ENCODE results near the gene ZNF665.
A peak's percentile ranks its signal among the peaks of the same experiment; 100 is the strongest.
"Not testable (repeated sequence)": the region's sequence is repeated elsewhere in the genome, so short reads cannot be mapped to it uniquely, and the experiment has no call there.

The ZNF665 gene

GRCh38 chr19:53192771-53193534, at the start of gene ZNF665:
ZNF665 (minus strand) TSS chr19:53193358; CDS start chr19:53182898, 10,460 bp downstream.
- DNase-seq (ENCODE audit: low spot score): peak; percentile 90

GRCh38 chr19:53237114-53237777, 44.1 kb upstream of the ZNF665 start:
- DNase-seq (ENCODE audit: low spot score): no peak

- DNase-seq (ENCODE audit: low spot score): no peak
These were observed 31.4 kb upstream of the ZNF665 start for GRCh38 chr19:53224606-53225005.

- DNase-seq (ENCODE audit: low spot score): not testable (repeated sequence)
These were observed 29.6 kb upstream of the ZNF665 start for GRCh38 chr19:53222716-53223115.

- DNase-seq (ENCODE audit: low spot score): no peak
These were observed 19.7 kb upstream of the ZNF665 start for GRCh38 chr19:53212703-53213320.

GRCh38 chr19:53211554-53211953, 18.4 kb upstream of the ZNF665 start:
- DNase-seq (ENCODE audit: low spot score): not testable (repeated sequence)

GRCh38 chr19:53196777-53197396, 3.7 kb upstream of the ZNF665 start:
- peak; percentile 95 for DNase-seq (ENCODE audit: low spot score)

GRCh38 chr19:53195265-53195903, 2.2 kb upstream of the ZNF665 start:
- peak; percentile 66 for DNase-seq (ENCODE audit: low spot score)

GRCh38 chr19:53193535-53194222, 521 bp upstream of the ZNF665 start:
- no peak for DNase-seq (ENCODE audit: low spot score)

GRCh38 chr19:53190253-53190652, 2.9 kb downstream of the ZNF665 start:
- no peak for DNase-seq (ENCODE audit: low spot score)

- DNase-seq (ENCODE audit: low spot score): not testable (repeated sequence)
These were observed 3.4 kb downstream of the ZNF665 start for GRCh38 chr19:53189691-53190198.

- DNase-seq (ENCODE audit: low spot score): not testable (repeated sequence)
These were observed 7.8 kb downstream of the ZNF665 start for GRCh38 chr19:53185155-53185882.

- DNase-seq (ENCODE audit: low spot score): peak; percentile 37
These were observed 9.9 kb downstream of the ZNF665 start for GRCh38 chr19:53183146-53183764.

- no peak for DNase-seq (ENCODE audit: low spot score)
These were observed 11.0 kb downstream of the ZNF665 start for GRCh38 chr19:53182202-53182601.

- DNase-seq (ENCODE audit: low spot score): no peak
These were observed 15.2 kb downstream of the ZNF665 start for GRCh38 chr19:53177986-53178385.

GRCh38 chr19:53172889-53173288, 20.3 kb downstream of the ZNF665 start:
- no peak for DNase-seq (ENCODE audit: low spot score)

GRCh38 chr19:53165691-53166091, 27.5 kb downstream of the ZNF665 start:
- no peak for DNase-seq (ENCODE audit: low spot score)

GRCh38 chr19:53161123-53161522, 32.0 kb downstream of the ZNF665 start:
- DNase-seq (ENCODE audit: low spot score): no peak

- DNase-seq (ENCODE audit: low spot score): no peak
These were observed 32.8 kb downstream of the ZNF665 start for GRCh38 chr19:53160350-53160749.

GRCh38 chr19:53158119-53158656, 35.0 kb downstream of the ZNF665 start:
- DNase-seq (ENCODE audit: low spot score): peak; percentile 29

Data from hepatic stellate cell (primary cell).